ENCODE measurements around the gene RETREG1. TPM values are rescaled to one million over a fixed set of nuclear protein-coding genes. Genes with fewer than 3 reads are reported as not detected.

The RETREG1 gene
- total and polyA plus RNA-seq, 2 experiments from 2014 or later, result 23.8 to 24.0 TPM

DNA sequence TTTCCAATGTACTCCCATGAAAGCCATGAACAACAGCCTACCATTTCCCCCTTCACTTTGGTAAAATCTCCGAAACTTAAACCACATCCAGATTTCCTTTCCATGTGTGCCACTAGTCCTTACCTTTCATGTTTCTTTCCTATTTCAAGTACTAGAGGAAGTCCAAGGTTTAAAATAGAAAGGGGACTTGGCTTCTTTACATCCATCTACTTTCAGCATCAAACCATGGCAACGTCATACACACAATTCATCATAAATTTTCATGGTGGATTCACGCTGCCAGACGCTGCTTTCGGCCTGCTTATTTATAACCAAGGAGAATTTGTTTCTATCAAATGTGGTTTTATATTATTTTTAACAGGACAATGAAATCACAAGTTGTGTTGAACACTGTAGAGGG, 92.5 kb downstream of the RETREG1 start:
- Histone ChIP-seq H3K4me2 (no peak overlapping the region), H4K20me1 (ENCODE audit: insufficient read depth, poor library complexity, severe bottlenecking) (no peaks in the 10 kb centered on the region), H3K36me3 (replicated peaks; ENCODE audit: insufficient read depth, low read depth) (no peaks in the 10 kb centered on the region), H3K27ac (no peak overlapping the region), H3K4me1 (ENCODE audit: insufficient read depth) (peaks cover 22% of the 10 kb centered on the region), H2AFZ (no peak overlapping the region), H3K9me3 (ENCODE audit: low read depth) (no peaks in the 10 kb centered on the region), H3K79me2 (no peaks in the 10 kb centered on the region), H3K4me3 (no peak overlapping the region), H3K9me2 (replicated peaks; ENCODE audit: insufficient read depth) (no peaks in the 10 kb centered on the region), H3K27me3 (no peaks in the 10 kb centered on the region)
- 99% methylated on average over 5 of the region's 5 CpGs for WGBS (ENCODE audit: low lambda C conversion rate, missing lambda C conversion rate)
- TF ChIP-seq EZH2phosphoT487 (IDR thresholded peaks at IDR 0.05; ENCODE audit: low read depth, severe bottlenecking, unreplicated experiment), result no peak
- no peak for TF ChIP-seq EZH2 (IDR thresholded peaks at IDR 0.05; ENCODE audit: borderline replicate concordance)
- TF ChIP-seq, protein P1, sequence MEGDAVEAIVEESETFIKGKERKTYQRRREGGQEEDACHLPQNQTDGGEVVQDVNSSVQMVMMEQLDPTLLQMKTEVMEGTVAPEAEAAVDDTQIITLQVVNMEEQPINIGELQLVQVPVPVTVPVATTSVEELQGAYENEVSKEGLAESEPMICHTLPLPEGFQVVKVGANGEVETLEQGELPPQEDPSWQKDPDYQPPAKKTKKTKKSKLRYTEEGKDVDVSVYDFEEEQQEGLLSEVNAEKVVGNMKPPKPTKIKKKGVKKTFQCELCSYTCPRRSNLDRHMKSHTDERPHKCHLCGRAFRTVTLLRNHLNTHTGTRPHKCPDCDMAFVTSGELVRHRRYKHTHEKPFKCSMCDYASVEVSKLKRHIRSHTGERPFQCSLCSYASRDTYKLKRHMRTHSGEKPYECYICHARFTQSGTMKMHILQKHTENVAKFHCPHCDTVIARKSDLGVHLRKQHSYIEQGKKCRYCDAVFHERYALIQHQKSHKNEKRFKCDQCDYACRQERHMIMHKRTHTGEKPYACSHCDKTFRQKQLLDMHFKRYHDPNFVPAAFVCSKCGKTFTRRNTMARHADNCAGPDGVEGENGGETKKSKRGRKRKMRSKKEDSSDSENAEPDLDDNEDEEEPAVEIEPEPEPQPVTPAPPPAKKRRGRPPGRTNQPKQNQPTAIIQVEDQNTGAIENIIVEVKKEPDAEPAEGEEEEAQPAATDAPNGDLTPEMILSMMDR (IDR thresholded peaks at IDR 0.05; ENCODE audit: poor library complexity), result no peak
- DNase-seq (ENCODE audit: low spot score), result no peak

DNA sequence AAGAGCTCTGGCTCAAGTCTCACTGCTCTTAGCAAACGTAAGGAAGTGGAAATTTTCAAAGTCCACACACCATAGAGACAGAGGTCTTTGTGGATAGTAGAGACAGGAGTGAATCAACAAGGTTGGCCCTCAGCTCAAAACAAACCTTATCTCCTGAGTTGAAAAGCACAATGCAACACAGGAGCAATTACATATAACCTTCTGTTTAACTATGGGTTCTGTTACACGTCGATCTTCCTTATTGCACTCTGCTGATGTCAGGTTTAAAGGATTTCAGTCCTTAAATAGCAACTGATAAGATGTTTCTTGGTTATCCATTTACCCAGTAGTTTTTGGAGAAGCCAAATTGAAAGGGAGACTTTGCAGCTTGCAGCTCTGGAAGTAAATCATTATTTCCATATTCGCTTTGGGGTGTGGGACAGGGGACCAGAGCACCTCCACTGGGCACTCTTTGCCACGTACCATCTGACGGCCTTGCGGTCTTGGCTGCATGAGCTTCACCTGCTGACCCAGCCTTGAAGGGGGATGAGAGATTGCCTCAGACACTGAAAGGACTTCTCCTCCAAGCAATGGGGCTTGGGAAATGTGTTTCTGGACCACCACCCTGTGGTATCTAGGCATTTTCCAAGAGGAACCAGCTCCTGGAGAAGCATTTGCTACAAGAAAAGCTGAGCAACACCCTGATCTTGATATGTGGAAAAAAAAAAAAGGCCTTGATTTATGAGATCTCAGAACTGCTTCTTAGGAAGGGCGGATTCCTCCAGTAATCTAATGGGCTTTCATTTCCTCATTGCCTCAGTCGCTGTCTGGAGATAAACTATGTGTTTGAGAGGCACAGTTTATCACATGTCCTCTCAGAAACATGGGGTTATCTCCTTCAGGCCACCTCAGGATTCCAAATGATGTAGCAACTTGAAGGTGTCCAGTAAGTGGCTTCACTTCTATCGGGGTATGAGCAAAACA, 95.0 kb downstream of the RETREG1 start:
- no peak overlapping the region for H3K4me3 ChIP-seq
- TF ChIP-seq EZH2phosphoT487 (IDR thresholded peaks at IDR 0.05; ENCODE audit: low read depth, severe bottlenecking, unreplicated experiment) (no peak), EZH2 (IDR thresholded peaks at IDR 0.05; ENCODE audit: borderline replicate concordance) (no peak)
- TF ChIP-seq, protein P1 (IDR thresholded peaks at IDR 0.05; ENCODE audit: poor library complexity), result no peak
- peak; percentile 64 for DNase-seq (ENCODE audit: low spot score)
- no peak overlapping the region for H2AFZ ChIP-seq
- 36% methylated on average over 10 of the region's 10 CpGs for WGBS (ENCODE audit: low lambda C conversion rate, missing lambda C conversion rate)
- no peaks in the 10 kb centered on the region for H4K20me1 ChIP-seq (ENCODE audit: insufficient read depth, poor library complexity, severe bottlenecking)
- no peaks in the 10 kb centered on the region for H3K36me3 ChIP-seq (replicated peaks; ENCODE audit: insufficient read depth, low read depth)
- H3K9me3 ChIP-seq (ENCODE audit: low read depth), result no peaks in the 10 kb centered on the region
- no peaks in the 10 kb centered on the region for H3K79me2 ChIP-seq
- peak overlapping the region; percentile 68 for H3K4me2 ChIP-seq
- H3K4me1 ChIP-seq (ENCODE audit: insufficient read depth), result peaks cover 22% of the 10 kb centered on the region
- H3K9me2 ChIP-seq (replicated peaks; ENCODE audit: insufficient read depth), result no peaks in the 10 kb centered on the region
- peak overlapping the region; percentile 97 for H3K27ac ChIP-seq
- no peaks in the 10 kb centered on the region for H3K27me3 ChIP-seq

DNA sequence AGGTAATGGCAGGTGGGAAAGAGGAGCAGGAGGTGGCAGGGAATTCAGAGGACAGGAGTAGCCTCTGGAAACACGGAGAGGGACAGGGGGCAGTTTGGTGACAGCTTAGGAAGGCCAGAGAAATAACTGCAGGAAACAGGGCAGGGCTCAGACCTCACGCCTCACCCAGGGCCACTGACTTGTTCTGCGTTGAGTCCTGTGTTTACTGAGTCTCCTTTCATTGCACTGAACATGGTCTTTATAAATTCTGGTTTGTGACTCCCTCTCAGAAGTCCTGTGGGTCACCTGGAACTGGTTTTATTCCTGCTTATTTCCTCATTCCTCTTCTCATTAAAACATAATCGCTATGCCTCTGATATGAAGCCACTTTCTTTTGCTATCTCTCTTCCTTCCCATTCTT, 96.0 kb downstream of the RETREG1 start:
- peak; percentile 42 for DNase-seq (ENCODE audit: low spot score)
- Histone ChIP-seq H3K9me3 (ENCODE audit: low read depth) (no peaks in the 10 kb centered on the region), H3K9me2 (replicated peaks; ENCODE audit: insufficient read depth) (no peaks in the 10 kb centered on the region), H3K4me1 (ENCODE audit: insufficient read depth) (peaks cover 22% of the 10 kb centered on the region), H3K4me2 (peak overlapping the region; percentile 62), H2AFZ (no peak overlapping the region), H3K4me3 (no peak overlapping the region), H3K27me3 (no peaks in the 10 kb centered on the region), H3K79me2 (no peaks in the 10 kb centered on the region), H3K27ac (peak overlapping the region; percentile 97), H4K20me1 (ENCODE audit: insufficient read depth, poor library complexity, severe bottlenecking) (no peaks in the 10 kb centered on the region), H3K36me3 (replicated peaks; ENCODE audit: insufficient read depth, low read depth) (no peaks in the 10 kb centered on the region)
- TF ChIP-seq EZH2phosphoT487 (IDR thresholded peaks at IDR 0.05; ENCODE audit: low read depth, severe bottlenecking, unreplicated experiment), result no peak
- TF ChIP-seq, protein P1 (IDR thresholded peaks at IDR 0.05; ENCODE audit: poor library complexity), result no peak
- TF ChIP-seq EZH2 (IDR thresholded peaks at IDR 0.05; ENCODE audit: borderline replicate concordance), result no peak
- 61% methylated on average over 4 of the region's 4 CpGs for WGBS (ENCODE audit: low lambda C conversion rate, missing lambda C conversion rate)
